Skeletal muscle tissue (tissue), 4 donors: Measurements from ENCODE around the gene NODAL. TPM values are rescaled to one million over a fixed set of nuclear protein-coding genes. Genes with fewer than 3 reads are reported as not detected.
A peak's percentile ranks its signal among the peaks of the same experiment; 100 is the strongest.

Experiments used
- H3K27ac ChIP-seq: one replicate; pipeline ENCODE4 v1.7.0; 2013; ENCODE audit warnings: mild to moderate bottlenecking, low read depth, low read length, inconsistent platforms
- H3K27me3 ChIP-seq, 3 donors: one replicate each; pipeline ENCODE4 v1.7.0; 2013; ENCODE audit warnings: low read length in 3 of 3; ENCODE audit not compliant: control insufficient read depth in 3 of 3, insufficient read depth in 3 of 3
- H3K36me3 ChIP-seq, 3 donors: one replicate each; pipeline ENCODE4 v1.7.0; 2013; ENCODE audit warnings: low read length in 3 of 3; ENCODE audit not compliant: control insufficient read depth in 3 of 3, insufficient read depth in 3 of 3
- H3K4me1 ChIP-seq, 3 donors: one replicate each; pipeline ENCODE4 v1.7.0; 2013; ENCODE audit warnings: low read length in 3 of 3, mild to moderate bottlenecking in 3 of 3; ENCODE audit not compliant: control insufficient read depth in 3 of 3, insufficient read depth in 3 of 3
- H3K4me3 ChIP-seq, 3 donors: one replicate each; pipeline ENCODE4 v1.7.0; 2013; ENCODE audit warnings: low read length in 3 of 3
- H3K9ac ChIP-seq, 3 donors: one replicate each; pipeline ENCODE4 v1.7.0; 2013; ENCODE audit warnings: low read length in 3 of 3, mild to moderate bottlenecking in 3 of 3, moderate library complexity in 2 of 3, low read depth in 1 of 3
- H3K9me3 ChIP-seq, 3 donors: one replicate each; pipeline ENCODE4 v1.7.0; 2013; ENCODE audit warnings: low read length in 3 of 3; ENCODE audit not compliant: control insufficient read depth in 3 of 3
- total RNA-seq: library from RNA; depleted of rRNA; stranded (reverse); fragments of >200 nt; gene quantifications from one replicate; pipeline ENCODE4 v1.2.3, GENCODE V29; 2014
- donor health status: Osteomylitis.

NODAL gene
- total RNA-seq, 1 donor from 2014 or later: not detected

GRCh38 chr10:70435241-70436085 lies 6.0 kb downstream of the NODAL start:
- peak overlapping the region; percentile 47 for H3K27ac ChIP-seq

GRCh38 chr10:70433581-70434280 lies 7.8 kb downstream of the NODAL start:
- H3K4me1 ChIP-seq: peaks cover 39 to 54% (median 50%) of the 10 kb centered on the region in 3 donors

More at GRCh38 chr10:70435241-70436085, 6.0 kb downstream of the NODAL start:
- Histone ChIP-seq H3K4me1 (peaks cover 28 to 42% (median 38%) of the 10 kb centered on the region in 3 donors), H3K27me3 (peaks cover 3 to 11% (median 6%) of the 10 kb centered on the region in 3 donors), H3K4me3 (no peak overlapping the region), H3K9ac (no peak overlapping the region), H3K36me3 (no peaks in the 10 kb centered on the region), H3K9me3 (no peaks in the 10 kb centered on the region)

GRCh38 chr10:70432561-70433263 lies 8.8 kb downstream of the NODAL start:
- Histone ChIP-seq H3K4me3 (no peak overlapping the region), H3K36me3 (peaks cover 3 to 5% (median 3%) of the 10 kb centered on the region in 3 donors), H3K27ac (peak overlapping the region; percentile 18), H3K9ac (peak overlapping the region in 1 of 3 donors; percentile 40), H3K4me1 (peaks cover 49 to 62% (median 60%) of the 10 kb centered on the region in 3 donors), H3K27me3 (no peaks in the 10 kb centered on the region), H3K9me3 (no peaks in the 10 kb centered on the region)

More at GRCh38 chr10:70433581-70434280, 7.8 kb downstream of the NODAL start:
- no peak overlapping the region for H3K27ac ChIP-seq
- no peaks in the 10 kb centered on the region for H3K27me3 ChIP-seq
- no peak overlapping the region for H3K4me3 ChIP-seq
- peaks cover 0 to 3% (median 2%) of the 10 kb centered on the region in 3 donors for H3K36me3 ChIP-seq
- H3K9me3 ChIP-seq: no peaks in the 10 kb centered on the region
- H3K9ac ChIP-seq: no peak overlapping the region

GRCh38 chr10:70432101-70432500 lies 9.4 kb downstream of the NODAL start:
- H3K4me3 ChIP-seq: no peak overlapping the region
- no peaks in the 10 kb centered on the region for H3K27me3 ChIP-seq
- no peaks in the 10 kb centered on the region for H3K9me3 ChIP-seq
- peaks cover 3 to 5% (median 4%) of the 10 kb centered on the region in 3 donors for H3K36me3 ChIP-seq
- H3K27ac ChIP-seq: peak overlapping the region; percentile 93
- peaks cover 54 to 67% (median 67%) of the 10 kb centered on the region in 3 donors for H3K4me1 ChIP-seq
- no peak overlapping the region for H3K9ac ChIP-seq

- no peaks in the 10 kb centered on the region for H3K27me3 ChIP-seq
- H3K4me1 ChIP-seq: peaks cover 62 to 78% (median 74%) of the 10 kb centered on the region in 3 donors
- peaks cover 5 to 12% (median 8%) of the 10 kb centered on the region in 3 donors for H3K36me3 ChIP-seq
- peak overlapping the region in 2 of 3 donors; percentile 12 to 46 for H3K9ac ChIP-seq
- H3K27ac ChIP-seq: peak overlapping the region; percentile 93
- H3K9me3 ChIP-seq: no peaks in the 10 kb centered on the region
- H3K4me3 ChIP-seq: peak overlapping the region; percentile 3 to 16 (median 6)
Observed at GRCh38 chr10:70430493-70431445, 10.7 kb downstream of the NODAL start.

GRCh38 chr10:70426823-70427222 lies 14.7 kb downstream of the NODAL start:
- H3K4me1 ChIP-seq: peaks cover 72 to 81% (median 76%) of the 10 kb centered on the region in 3 donors
- H3K27ac ChIP-seq: peak overlapping the region; percentile 8
- no peaks in the 10 kb centered on the region for H3K27me3 ChIP-seq
- peaks cover 19 to 43% (median 32%) of the 10 kb centered on the region in 3 donors for H3K36me3 ChIP-seq
- H3K4me3 ChIP-seq: no peak overlapping the region
- no peaks in the 10 kb centered on the region for H3K9me3 ChIP-seq
- H3K9ac ChIP-seq: no peak overlapping the region

- no peaks in the 10 kb centered on the region for H3K27me3 ChIP-seq
- H3K4me3 ChIP-seq: no peak overlapping the region
- H3K36me3 ChIP-seq: peaks cover 28 to 58% (median 44%) of the 10 kb centered on the region in 3 donors
Observed at GRCh38 chr10:70425096-70425495, 16.4 kb downstream of the NODAL start.

GRCh38 chr10:70424320-70424719 lies 17.2 kb downstream of the NODAL start:
- Histone ChIP-seq H3K36me3 (peaks cover 29 to 62% (median 47%) of the 10 kb centered on the region in 3 donors), H3K27ac (peak overlapping the region; percentile 59), H3K9ac (no peak overlapping the region), H3K4me3 (peak overlapping the region in 1 of 3 donors; percentile 17), H3K9me3 (no peaks in the 10 kb centered on the region), H3K27me3 (no peaks in the 10 kb centered on the region), H3K4me1 (peaks cover 51 to 57% (median 55%) of the 10 kb centered on the region in 3 donors)

More at GRCh38 chr10:70425096-70425495, 16.4 kb downstream of the NODAL start:
- no peaks in the 10 kb centered on the region for H3K9me3 ChIP-seq
- peaks cover 55 to 64% (median 59%) of the 10 kb centered on the region in 3 donors for H3K4me1 ChIP-seq
- no peak overlapping the region for H3K27ac ChIP-seq
- no peak overlapping the region for H3K9ac ChIP-seq
